HCT116 (cell line): ENCODE data around the gene GALNT7. TPM values are rescaled to one million over a fixed set of nuclear protein-coding genes. Genes with fewer than 3 reads are reported as not detected.

Source experiments
- ATAC-seq: fragments of 200-7000 bp; cut with Tn5 transposase; 2 replicates; pipeline ENCODE4 v1.9.1; 2020; ENCODE audit warnings: mild to moderate bottlenecking, moderate library complexity
- BruUV-seq: library from RNA; stranded (reverse); fragments of 400-500 nt; replicated peaks from 2 replicates; lab custom pipeline; 2021; lab: Mats Ljungman, UMichigan
- CTCF ChIA-PET: fragments of 300-600 bp; sonication (Branson Sonifier 250); formaldehyde crosslinking; loops from one replicate; lab custom pipeline; 2021; ENCODE audit warnings: antibody characterized with exemption; lab: Charles Lee
- POLR2A ChIA-PET: fragments of 300-600, 350-600 bp; sonication (Branson Sonifier 250); formaldehyde crosslinking; loops from one replicate; lab custom pipeline; 2021; ENCODE audit warnings: antibody characterized with exemption; lab: Charles Lee
- RAD21 ChIA-PET, 2 experiments: fragments of 300-600 bp; sonication (Branson Sonifier 250); formaldehyde crosslinking; loops; one replicate each; lab custom pipeline; 2023; ENCODE audit warnings: low total read pairs in 2 of 2; ENCODE audit not compliant: uncharacterized antibody in 2 of 2, unreplicated experiment in 2 of 2, low non-redundant PET in 1 of 2; lab: Charles Lee
- DNase-seq: peaks from one replicate; pipeline ENCODE4 v3.0.0-alpha.2; 2010; ENCODE audit warnings: low read depth, low spot score
- H2AFZ ChIP-seq: fragments of 200-600 bp; shearing (Covaris generic), sonication (generic); 2 replicates; pipeline ENCODE4 v1.6.1; 2017; ENCODE audit warnings: low read depth, mixed run types, mixed read lengths, antibody characterized with exemption, low read length; ENCODE audit not compliant: poor library complexity, severe bottlenecking
- H3K27ac ChIP-seq: 2 replicates; pipeline ENCODE4 v1.5.1; 2012; ENCODE audit warnings: low read depth, low read length
- H3K27me3 ChIP-seq: fragments of 200-600 bp; sonication (generic); 2 replicates; pipeline ENCODE4 v1.6.1; 2016; ENCODE audit warnings: mixed run types, low read length, mixed read lengths; ENCODE audit not compliant: insufficient read depth
- H3K36me3 ChIP-seq, 2 experiments: fragments of 200-500 bp in 1 of 2; fragments of 200-600 bp in 1 of 2; sonication (Bioruptor generic) in 1 of 2; sonication (generic) in 1 of 2; 2 replicates each; pipeline versions ENCODE4 v1.5.1 to v1.6.1; 2014 to 2016; ENCODE audit warnings: low read length in 2 of 2, inconsistent platforms in 1 of 2, mixed read lengths in 1 of 2, mixed run types in 1 of 2; ENCODE audit not compliant: insufficient read depth in 2 of 2, control insufficient read depth in 1 of 2
- H3K4me1 ChIP-seq, 2 experiments: fragments of 200-600 bp in 1 of 2; sonication (generic) in 1 of 2; 2 replicates each; pipeline versions ENCODE4 v1.5.1 to v1.6.1; 2012 to 2017; ENCODE audit warnings: low read length in 2 of 2, inconsistent platforms in 1 of 2, mild to moderate bottlenecking in 1 of 2, mixed read lengths in 1 of 2, mixed run types in 1 of 2, moderate library complexity in 1 of 2; ENCODE audit not compliant: insufficient read depth in 2 of 2, control insufficient read depth in 1 of 2
- H3K4me2 ChIP-seq: fragments of 200-600 bp; sonication (generic); 2 replicates; pipeline ENCODE4 v1.6.1; 2017; ENCODE audit warnings: mixed run types, low read length, mixed read lengths
- H3K4me3 ChIP-seq, 2 experiments: fragments of 200-600 bp in 1 of 2; sonication (generic) in 1 of 2; replicated peaks in 1 of 2; 2 replicates each; pipeline ENCODE4 v1.5.1; 2011 to 2016; ENCODE audit warnings: low read length in 2 of 2, control low read depth in 1 of 2, low read depth in 1 of 2, mild to moderate bottlenecking in 1 of 2, mixed read lengths in 1 of 2, mixed run types in 1 of 2
- H3K79me2 ChIP-seq: fragments of 200-600 bp; sonication (generic); 2 replicates; pipeline ENCODE4 v1.6.1; 2017; ENCODE audit warnings: mild to moderate bottlenecking, mixed run types, low read length, moderate library complexity, mixed read lengths; ENCODE audit not compliant: insufficient read depth
- H3K9ac ChIP-seq: fragments of 200-600 bp; sonication (generic); 2 replicates; pipeline ENCODE4 v1.6.1; 2016; ENCODE audit warnings: low read length, mixed read lengths
- H3K9me2 ChIP-seq: fragments of 200-600 bp; sonication (generic), shearing (Covaris generic); 2 replicates; pipeline ENCODE4 v1.6.1; 2017; ENCODE audit warnings: mixed run types, mild to moderate bottlenecking, moderate library complexity; ENCODE audit not compliant: insufficient read depth
- H3K9me3 ChIP-seq, 2 experiments: fragments of 200-500 bp in 1 of 2; fragments of 200-600 bp in 1 of 2; sonication (Bioruptor generic) in 1 of 2; sonication (generic) in 1 of 2; 2 replicates each; pipeline ENCODE4 v1.6.1; 2014 to 2017; ENCODE audit warnings: low read length in 2 of 2, mixed read lengths in 2 of 2, inconsistent platforms in 1 of 2, low read depth in 1 of 2, mild to moderate bottlenecking in 1 of 2, mixed run types in 1 of 2, moderate library complexity in 1 of 2; ENCODE audit not compliant: control insufficient read depth in 1 of 2, insufficient read depth in 1 of 2
- H4K20me1 ChIP-seq: fragments of 200-600 bp; sonication (generic), shearing (Covaris generic); 2 replicates; pipeline ENCODE4 v1.6.1; 2017; ENCODE audit warnings: mixed run types, mild to moderate bottlenecking, moderate library complexity; ENCODE audit not compliant: insufficient read depth
- EZH2 ChIP-seq: fragments of 200-600 bp; sonication (generic); IDR thresholded peaks from 2 replicates; pipeline ENCODE4 v1.6.1; 2017; ENCODE audit warnings: antibody characterized with exemption, mixed run types
- FOSL1 ChIP-seq: IDR thresholded peaks from 2 replicates; pipeline ENCODE4 v1.6.1; 2012; ENCODE audit warnings: low read depth
- JUND ChIP-seq: IDR thresholded peaks from 2 replicates; pipeline ENCODE4 v1.6.1; 2012
- SRF ChIP-seq: IDR thresholded peaks from 2 replicates; pipeline ENCODE4 v1.6.1; 2012; ENCODE audit warnings: low read depth
- TCF7L2 ChIP-seq: IDR thresholded peaks from 2 replicates; pipeline ENCODE4 v1.7.0; 2011; ENCODE audit warnings: borderline replicate concordance, inconsistent platforms; ENCODE audit not compliant: insufficient read depth, insufficient read length; ENCODE audit errors: extremely low read depth
- intact Hi-C: fragments of 100-400 bp; cut with micrococcal nuclease; formaldehyde crosslinking; loops from 2 replicates; pipeline ENCODE4 v1.10.0; 2022
- total RNA-seq: library from RNA; stranded (reverse); gene quantifications from one replicate; pipeline ENCODE4 v1.2.1, GENCODE V29; 2021; ENCODE audit not compliant: unreplicated experiment

Gene GALNT7
- total RNA-seq, 1 experiment from 2014 or later: 21.3 TPM

DNA sequence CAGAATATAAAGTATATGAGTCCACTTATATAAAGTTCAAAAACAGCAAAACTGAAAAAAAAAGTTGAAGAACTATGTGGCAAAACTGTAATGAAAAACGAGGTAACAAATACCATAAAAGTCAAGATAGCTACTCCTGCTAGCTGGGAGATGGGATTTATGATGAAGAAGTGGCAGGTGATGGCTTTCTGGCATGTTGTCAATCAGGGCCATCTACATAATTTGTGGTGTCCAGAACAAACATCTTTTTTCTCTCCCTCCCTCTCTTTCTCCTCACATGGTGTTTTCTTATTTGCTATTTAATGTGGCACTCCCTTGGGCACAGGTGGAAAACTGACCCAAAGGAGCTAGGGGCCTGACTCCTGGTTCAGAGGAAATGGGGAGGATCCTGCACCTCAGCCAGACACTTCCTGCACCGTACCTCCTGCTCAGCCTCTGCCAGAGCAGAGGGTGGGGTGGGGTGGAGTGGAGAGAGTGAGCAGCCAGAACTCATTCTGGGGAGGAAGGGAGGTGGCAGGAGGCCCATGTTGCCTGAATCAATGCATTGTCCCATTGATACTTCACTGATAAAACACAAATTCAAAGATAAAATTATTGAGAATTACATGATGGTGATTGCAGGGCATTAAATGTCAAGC, 196.9 kb downstream of the GALNT7 start:
- no peak for TF ChIP-seq FOSL1
- TF ChIP-seq, all 23 proteins: peak for 0
- H3K9me3 ChIP-seq: no peaks in the 10 kb centered on the region
- no peaks in the 10 kb centered on the region for H3K27me3 ChIP-seq
- RAD21 ChIA-PET: no interaction called here
- H3K9me2 ChIP-seq: no peaks in the 10 kb centered on the region
- POLR2A ChIA-PET: no interaction called here
- no peaks in the 10 kb centered on the region for H3K36me3 ChIP-seq
- H3K27ac ChIP-seq: no peak overlapping the region
- intact Hi-C loops: no loop called here
- peaks cover 0 to 10% of the 10 kb centered on the region in 2 experiments; a peak in 1 of 4 replicates for H3K4me1 ChIP-seq
- no peaks in the 10 kb centered on the region for H4K20me1 ChIP-seq
- H3K4me2 ChIP-seq: no peak overlapping the region
- DNase-seq (no peak), ATAC-seq (no peak)
- H3K4me3 ChIP-seq: no peak overlapping the region
- CTCF ChIA-PET: no interaction called here
- no peak overlapping the region for H2AFZ ChIP-seq
- no peak overlapping the region for H3K9ac ChIP-seq
- BruUV-seq: no TSS peak
- H3K79me2 ChIP-seq: no peaks in the 10 kb centered on the region

DNA sequence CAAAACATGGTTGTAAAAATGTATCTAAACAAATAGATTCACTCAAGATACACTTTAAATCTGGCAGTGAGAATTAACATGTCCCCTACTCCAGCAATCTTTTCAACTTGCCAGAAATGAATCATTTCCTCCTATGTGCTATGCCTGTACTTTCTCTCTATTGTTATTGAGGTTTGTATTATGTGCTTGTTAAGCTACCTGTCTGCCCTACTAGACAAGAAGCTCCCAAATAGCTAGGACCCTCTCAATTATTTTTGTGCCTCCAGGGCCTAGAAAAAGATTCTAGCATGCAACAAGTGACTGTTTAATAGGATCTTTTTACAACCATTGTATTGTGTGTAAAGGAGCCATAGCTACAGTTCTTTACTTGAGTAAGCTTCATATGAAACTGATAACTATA, 198.7 kb downstream of the GALNT7 start:
- no peak overlapping the region for H3K4me2 ChIP-seq
- intact Hi-C loops: no loop called here
- no peak overlapping the region for H2AFZ ChIP-seq
- DNase-seq: no peak
- CTCF ChIA-PET: no interaction called here
- no peaks in the 10 kb centered on the region for H4K20me1 ChIP-seq
- H3K9me2 ChIP-seq: no peaks in the 10 kb centered on the region
- H3K9me3 ChIP-seq: no peaks in the 10 kb centered on the region
- H3K36me3 ChIP-seq: no peaks in the 10 kb centered on the region
- peaks cover 0 to 15% of the 10 kb centered on the region in 2 experiments; a peak in 2 of 4 replicates for H3K4me1 ChIP-seq
- H3K27ac ChIP-seq: no peak overlapping the region
- BruUV-seq: no TSS peak
- H3K4me3 ChIP-seq: no peak overlapping the region
- TF ChIP-seq EZH2 (no peak), SRF (no peak), JUND (no peak), TCF7L2 (no peak)
- TF ChIP-seq, all 23 proteins: peak for 0
- ChIA-PET RAD21 (no interaction called here), POLR2A (interaction anchor here (0.8 kb wide), 1 partner anchor 34 kb away, joined by 3 read pairs; no protein-coding TSS in a partner anchor)
- H3K27me3 ChIP-seq: no peaks in the 10 kb centered on the region
- no peak for ATAC-seq
- H3K9ac ChIP-seq: no peak overlapping the region
- H3K79me2 ChIP-seq: no peaks in the 10 kb centered on the region
